ENCODE results near the gene AKAP6.

AKAP6 gene

GRCh38 chr14:32645551-32645950 is 316.5 kb downstream of the AKAP6 start:
- Histone ChIP-seq H3K4me1 (ENCODE audit: insufficient read depth, low read length) (no peaks in the 10 kb centered on the region), H3K9ac (ENCODE audit: low read depth, low read length) (no peak overlapping the region), H3K36me3 (ENCODE audit: insufficient read depth, low read length) (no peaks in the 10 kb centered on the region), H3K9me3 (ENCODE audit: control insufficient read depth, insufficient read depth, low read length) (no peaks in the 10 kb centered on the region)

- H3K9ac ChIP-seq (ENCODE audit: low read depth, low read length) = no peak overlapping the region
- no peaks in the 10 kb centered on the region for H3K4me1 ChIP-seq (ENCODE audit: insufficient read depth, low read length)
- H3K36me3 ChIP-seq (ENCODE audit: insufficient read depth, low read length) = no peaks in the 10 kb centered on the region
- H3K9me3 ChIP-seq (ENCODE audit: control insufficient read depth, insufficient read depth, low read length) = no peaks in the 10 kb centered on the region
These were observed 319.3 kb downstream of the AKAP6 start for GRCh38 chr14:32648434-32648833.

GRCh38 chr14:32650030-32650429 is 320.9 kb downstream of the AKAP6 start:
- no peaks in the 10 kb centered on the region for H3K9me3 ChIP-seq (ENCODE audit: control insufficient read depth, insufficient read depth, low read length)
- H3K9ac ChIP-seq (ENCODE audit: low read depth, low read length) = no peak overlapping the region
- no peaks in the 10 kb centered on the region for H3K36me3 ChIP-seq (ENCODE audit: insufficient read depth, low read length)
- no peaks in the 10 kb centered on the region for H3K4me1 ChIP-seq (ENCODE audit: insufficient read depth, low read length)

GRCh38 chr14:32650665-32651064 is 321.6 kb downstream of the AKAP6 start:
- Histone ChIP-seq H3K4me1 (ENCODE audit: insufficient read depth, low read length) (no peaks in the 10 kb centered on the region), H3K9ac (ENCODE audit: low read depth, low read length) (no peak overlapping the region), H3K9me3 (ENCODE audit: control insufficient read depth, insufficient read depth, low read length) (no peaks in the 10 kb centered on the region)

GRCh38 chr14:32654106-32654505 is 325.0 kb downstream of the AKAP6 start:
- peaks cover 8% of the 10 kb centered on the region; the same call in 1 of the 2 replicates for H3K4me1 ChIP-seq (ENCODE audit: insufficient read depth, low read length)
- no peaks in the 10 kb centered on the region for H3K9me3 ChIP-seq (ENCODE audit: control insufficient read depth, insufficient read depth, low read length)
- no peak overlapping the region for H3K9ac ChIP-seq (ENCODE audit: low read depth, low read length)
- no peaks in the 10 kb centered on the region for H3K36me3 ChIP-seq (ENCODE audit: insufficient read depth, low read length)

More at GRCh38 chr14:32650665-32651064, 321.6 kb downstream of the AKAP6 start:
- no peaks in the 10 kb centered on the region for H3K36me3 ChIP-seq (ENCODE audit: insufficient read depth, low read length)

- H3K36me3 ChIP-seq (ENCODE audit: insufficient read depth, low read length) = no peaks in the 10 kb centered on the region
- H3K4me1 ChIP-seq (ENCODE audit: insufficient read depth, low read length) = peaks cover 8% of the 10 kb centered on the region; the same call in 1 of the 2 replicates
These were observed 327.5 kb downstream of the AKAP6 start for GRCh38 chr14:32656601-32657000.

GRCh38 chr14:32657081-32657480 is 328.0 kb downstream of the AKAP6 start:
- Histone ChIP-seq H3K36me3 (ENCODE audit: insufficient read depth, low read length) (no peaks in the 10 kb centered on the region), H3K9ac (ENCODE audit: low read depth, low read length) (no peak overlapping the region), H3K9me3 (ENCODE audit: control insufficient read depth, insufficient read depth, low read length) (no peaks in the 10 kb centered on the region), H3K4me1 (ENCODE audit: insufficient read depth, low read length) (peaks cover 8% of the 10 kb centered on the region; the same call in 1 of the 2 replicates)

More at GRCh38 chr14:32656601-32657000, 327.5 kb downstream of the AKAP6 start:
- Histone ChIP-seq H3K9ac (ENCODE audit: low read depth, low read length) (no peak overlapping the region), H3K9me3 (ENCODE audit: control insufficient read depth, insufficient read depth, low read length) (no peaks in the 10 kb centered on the region)

GRCh38 chr14:32661216-32661615 is 332.1 kb downstream of the AKAP6 start:
- no peaks in the 10 kb centered on the region for H3K9me3 ChIP-seq (ENCODE audit: control insufficient read depth, insufficient read depth, low read length)
- H3K36me3 ChIP-seq (ENCODE audit: insufficient read depth, low read length) = no peaks in the 10 kb centered on the region
- H3K4me1 ChIP-seq (ENCODE audit: insufficient read depth, low read length) = peaks cover 8% of the 10 kb centered on the region; the same call in 1 of the 2 replicates
- no peak overlapping the region for H3K9ac ChIP-seq (ENCODE audit: low read depth, low read length)

GRCh38 chr14:32662211-32662610 is 333.1 kb downstream of the AKAP6 start:
- peaks cover 2% of the 10 kb centered on the region; the same call in 1 of the 2 replicates for H3K4me1 ChIP-seq (ENCODE audit: insufficient read depth, low read length)
- H3K9ac ChIP-seq (ENCODE audit: low read depth, low read length) = no peak overlapping the region
- no peaks in the 10 kb centered on the region for H3K9me3 ChIP-seq (ENCODE audit: control insufficient read depth, insufficient read depth, low read length)
- no peaks in the 10 kb centered on the region for H3K36me3 ChIP-seq (ENCODE audit: insufficient read depth, low read length)

GRCh38 chr14:32666308-32666707 is 337.2 kb downstream of the AKAP6 start:
- Histone ChIP-seq H3K9ac (ENCODE audit: low read depth, low read length) (no peak overlapping the region), H3K9me3 (ENCODE audit: control insufficient read depth, insufficient read depth, low read length) (no peaks in the 10 kb centered on the region), H3K4me1 (ENCODE audit: insufficient read depth, low read length) (no peaks in the 10 kb centered on the region)

GRCh38 chr14:32667287-32667686 is 338.2 kb downstream of the AKAP6 start:
- no peaks in the 10 kb centered on the region for H3K4me1 ChIP-seq (ENCODE audit: insufficient read depth, low read length)
- H3K9ac ChIP-seq (ENCODE audit: low read depth, low read length) = no peak overlapping the region
- no peaks in the 10 kb centered on the region for H3K36me3 ChIP-seq (ENCODE audit: insufficient read depth, low read length)
- H3K9me3 ChIP-seq (ENCODE audit: control insufficient read depth, insufficient read depth, low read length) = no peaks in the 10 kb centered on the region

More at GRCh38 chr14:32666308-32666707, 337.2 kb downstream of the AKAP6 start:
- H3K36me3 ChIP-seq (ENCODE audit: insufficient read depth, low read length) = no peaks in the 10 kb centered on the region

GRCh38 chr14:32667791-32668190 is 338.7 kb downstream of the AKAP6 start:
- H3K9ac ChIP-seq (ENCODE audit: low read depth, low read length) = no peak overlapping the region
- H3K9me3 ChIP-seq (ENCODE audit: control insufficient read depth, insufficient read depth, low read length) = no peaks in the 10 kb centered on the region

GRCh38 chr14:32669391-32669790 is 340.3 kb downstream of the AKAP6 start:
- no peaks in the 10 kb centered on the region for H3K4me1 ChIP-seq (ENCODE audit: insufficient read depth, low read length)
- H3K9me3 ChIP-seq (ENCODE audit: control insufficient read depth, insufficient read depth, low read length) = no peaks in the 10 kb centered on the region
- H3K36me3 ChIP-seq (ENCODE audit: insufficient read depth, low read length) = no peaks in the 10 kb centered on the region
- no peak overlapping the region for H3K9ac ChIP-seq (ENCODE audit: low read depth, low read length)

More at GRCh38 chr14:32667791-32668190, 338.7 kb downstream of the AKAP6 start:
- Histone ChIP-seq H3K36me3 (ENCODE audit: insufficient read depth, low read length) (no peaks in the 10 kb centered on the region), H3K4me1 (ENCODE audit: insufficient read depth, low read length) (no peaks in the 10 kb centered on the region)

- H3K9ac ChIP-seq (ENCODE audit: low read depth, low read length) = no peak overlapping the region
- no peaks in the 10 kb centered on the region for H3K9me3 ChIP-seq (ENCODE audit: control insufficient read depth, insufficient read depth, low read length)
These were observed 346.3 kb downstream of the AKAP6 start for GRCh38 chr14:32675433-32675832.

GRCh38 chr14:32677129-32677780 is 348.2 kb downstream of the AKAP6 start:
- Histone ChIP-seq H3K36me3 (ENCODE audit: insufficient read depth, low read length) (no peaks in the 10 kb centered on the region), H3K9me3 (ENCODE audit: control insufficient read depth, insufficient read depth, low read length) (no peaks in the 10 kb centered on the region), H3K9ac (ENCODE audit: low read depth, low read length) (no peak overlapping the region), H3K4me1 (ENCODE audit: insufficient read depth, low read length) (no peaks in the 10 kb centered on the region)

More at GRCh38 chr14:32675433-32675832, 346.3 kb downstream of the AKAP6 start:
- Histone ChIP-seq H3K4me1 (ENCODE audit: insufficient read depth, low read length) (no peaks in the 10 kb centered on the region), H3K36me3 (ENCODE audit: insufficient read depth, low read length) (no peaks in the 10 kb centered on the region)

Measured in ES-I3 (cell line).